GM03348 (cell line): ENCODE results near the gene AGMO.
"Not testable (repeated sequence)": the region's sequence is repeated elsewhere in the genome, so short reads cannot be mapped to it uniquely, and the experiment has no call there.

Experiments
- DNase-seq: peaks from one replicate; pipeline ENCODE4 v3.0.0; 2012; ENCODE audit warnings: low spot score

AGMO gene

DNA sequence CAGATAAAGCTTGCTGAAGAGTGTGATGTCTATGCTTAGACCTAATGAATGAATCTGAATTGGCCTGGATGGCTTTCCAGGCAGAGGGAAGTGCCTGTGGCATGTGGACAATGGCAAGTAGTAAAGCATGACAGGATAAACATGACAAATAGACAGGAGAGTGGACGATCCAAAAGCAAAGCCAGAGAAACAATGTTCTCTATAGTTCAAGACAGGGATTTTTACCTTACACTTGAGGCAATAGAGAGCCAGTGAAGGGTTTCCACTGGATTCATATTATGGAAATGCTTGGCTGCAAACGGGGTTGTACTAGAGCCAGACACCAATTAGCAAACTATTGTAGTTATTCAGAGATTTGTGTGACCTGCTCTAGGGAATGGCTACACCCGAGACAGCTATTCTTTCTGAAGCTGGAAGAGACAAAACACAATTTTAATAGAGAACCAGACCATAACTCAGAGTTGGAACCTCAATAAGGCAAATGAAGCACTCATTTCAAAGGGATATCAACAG lies 2.3 kb downstream of the AGMO start:
- DNase-seq, result no peak

DNA sequence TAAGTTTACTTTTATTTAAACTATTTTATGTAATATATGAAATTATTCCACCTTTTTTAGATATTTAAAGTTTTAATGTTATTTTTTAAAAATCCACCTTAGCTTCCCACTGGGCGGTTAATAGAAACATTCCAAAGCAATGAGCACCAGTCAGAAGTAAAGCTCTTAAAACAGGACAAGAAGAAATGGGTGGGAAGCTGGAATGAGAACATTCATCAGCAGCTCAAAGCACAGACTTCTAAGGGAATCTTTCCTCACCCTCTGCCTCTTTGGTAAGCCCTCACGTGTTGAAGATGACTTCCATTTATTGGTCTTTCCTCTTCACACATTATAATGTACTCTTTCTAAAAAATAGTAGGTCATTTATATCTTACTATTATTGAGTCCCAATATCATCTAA lies 3.1 kb downstream of the AGMO start:
- peak; percentile 10 for DNase-seq

DNA sequence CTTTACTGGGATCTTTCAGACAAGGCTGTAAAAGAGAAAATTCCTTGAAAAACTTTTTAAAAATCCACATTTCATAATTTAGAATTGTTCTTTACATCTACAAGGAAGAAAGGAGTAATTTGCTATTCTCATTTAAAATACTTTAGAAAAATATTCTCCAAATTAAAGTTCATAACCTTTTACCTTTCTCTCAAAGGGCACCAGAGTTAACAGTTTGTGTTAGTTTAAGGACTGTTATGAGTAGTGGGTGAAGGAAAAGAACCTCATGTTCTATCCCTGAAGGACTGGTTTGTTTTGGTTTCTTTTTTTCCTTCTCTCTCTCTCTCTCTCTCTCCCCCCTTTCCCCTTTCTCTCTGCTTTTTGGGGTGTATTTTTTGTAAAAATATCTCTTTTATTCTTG lies 4.1 kb downstream of the AGMO start:
- no peak for DNase-seq

DNA sequence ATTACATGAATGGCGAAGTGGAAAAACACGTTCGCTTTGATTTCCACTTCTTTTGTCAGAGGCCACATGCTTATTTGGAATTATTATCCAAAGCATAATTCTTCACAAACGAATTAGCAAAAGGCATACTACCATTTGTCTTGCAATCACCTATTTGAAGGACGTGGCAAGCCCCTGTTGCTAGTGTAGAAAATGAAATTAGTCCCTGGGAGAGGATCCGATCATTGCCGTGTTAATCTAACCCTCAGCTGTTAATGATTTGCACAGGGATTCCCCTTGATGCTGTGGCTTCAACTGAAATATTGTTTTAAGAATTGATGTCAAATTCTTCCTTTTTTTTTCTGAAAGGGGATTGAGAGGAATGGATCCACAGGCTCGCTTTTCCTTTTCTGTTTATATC lies 4.6 kb downstream of the AGMO start:
- no peak for DNase-seq

DNA sequence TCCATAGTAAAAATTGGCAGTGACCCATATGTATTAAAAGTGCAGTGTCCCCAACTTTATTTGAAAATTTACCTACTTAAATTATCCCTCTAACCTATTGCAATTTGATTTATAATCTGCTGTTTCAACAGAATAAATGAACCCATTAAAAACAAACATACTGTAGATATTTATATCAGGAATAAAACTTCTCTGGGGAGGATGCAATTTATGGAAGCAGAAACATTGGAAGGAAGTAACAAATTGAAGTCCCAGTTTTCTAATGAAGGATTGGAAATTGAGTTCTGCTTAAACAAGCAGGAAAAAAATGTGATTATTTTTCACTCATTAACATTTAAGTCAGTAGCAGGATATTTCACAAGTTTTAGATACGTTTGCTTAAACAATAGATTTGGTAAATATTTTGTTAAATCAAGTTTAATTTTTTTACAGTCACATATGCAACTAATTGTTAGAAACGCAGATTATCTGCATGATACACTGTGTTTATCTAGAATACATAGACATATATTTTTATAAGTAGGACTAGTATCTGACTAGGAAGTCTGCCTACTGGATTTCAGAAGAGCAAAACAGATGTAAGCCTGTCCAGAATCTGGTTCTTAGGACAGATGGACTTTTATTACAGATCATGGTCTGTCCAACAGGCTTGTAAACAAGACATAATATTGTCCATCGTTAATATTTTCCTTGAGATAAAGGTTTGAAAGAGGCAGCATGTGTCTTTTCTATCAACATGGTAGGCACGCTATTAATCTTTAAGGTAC lies 5.3 kb downstream of the AGMO start:
- DNase-seq, result no peak

DNA sequence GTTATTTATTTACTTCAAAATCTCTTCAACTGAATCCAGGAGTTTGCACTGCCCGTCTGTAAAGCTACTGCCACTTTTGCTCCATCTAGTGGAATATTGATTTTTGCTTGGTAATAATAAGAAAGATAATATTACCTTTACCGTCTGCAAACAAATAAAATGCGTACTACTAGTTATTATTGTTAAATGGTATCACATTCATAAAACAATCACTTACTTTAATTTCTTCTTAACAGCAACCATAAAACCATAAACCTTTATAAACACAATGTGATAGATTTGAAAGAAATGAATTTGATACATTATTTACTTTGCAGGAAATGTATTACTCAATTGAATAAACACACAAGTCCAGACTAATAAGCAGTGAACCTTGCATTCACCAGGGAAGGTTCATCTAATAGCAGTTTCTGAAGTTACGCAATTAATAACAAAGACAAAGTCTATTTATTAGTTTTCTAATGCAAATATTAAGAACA lies 6.4 kb downstream of the AGMO start:
- DNase-seq, result no peak

DNA sequence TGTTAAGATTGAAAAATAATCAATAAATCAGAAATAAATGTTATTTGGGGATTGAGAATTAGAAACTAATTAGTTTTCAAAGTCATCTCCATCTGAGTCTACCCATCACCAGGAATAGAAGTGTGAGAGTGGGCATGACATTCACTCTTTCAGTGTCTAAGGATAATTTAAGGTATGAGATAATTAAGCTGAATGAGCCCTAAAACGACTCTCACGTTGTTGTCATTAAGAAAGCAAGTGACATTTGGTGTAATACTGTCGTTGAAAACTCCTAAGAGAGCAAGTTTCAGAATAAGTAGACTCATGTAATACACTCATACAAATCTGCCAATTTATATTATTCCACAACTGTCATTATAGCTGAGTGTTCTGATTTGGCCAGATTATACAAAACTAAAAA lies 7.1 kb downstream of the AGMO start:
- no peak for DNase-seq

DNA sequence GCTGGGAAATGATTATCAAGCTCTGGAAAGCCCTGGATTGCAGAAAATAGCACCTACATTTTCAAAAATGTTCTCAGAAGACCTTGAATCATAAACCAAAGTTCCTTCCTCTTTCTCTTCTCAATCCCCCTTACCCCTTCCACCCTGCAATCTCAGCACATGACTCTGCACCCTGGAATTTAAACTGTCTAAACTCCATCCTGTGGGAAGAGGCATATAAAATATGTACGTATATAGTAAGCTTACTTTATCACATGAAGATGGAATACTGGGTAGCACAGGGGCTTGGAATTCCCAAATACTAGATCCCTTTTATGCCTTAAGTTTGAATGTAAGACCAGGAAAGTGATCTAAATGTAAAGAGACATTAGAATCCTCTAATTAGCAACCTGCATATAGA lies 7.7 kb downstream of the AGMO start:
- DNase-seq, result no peak

DNA sequence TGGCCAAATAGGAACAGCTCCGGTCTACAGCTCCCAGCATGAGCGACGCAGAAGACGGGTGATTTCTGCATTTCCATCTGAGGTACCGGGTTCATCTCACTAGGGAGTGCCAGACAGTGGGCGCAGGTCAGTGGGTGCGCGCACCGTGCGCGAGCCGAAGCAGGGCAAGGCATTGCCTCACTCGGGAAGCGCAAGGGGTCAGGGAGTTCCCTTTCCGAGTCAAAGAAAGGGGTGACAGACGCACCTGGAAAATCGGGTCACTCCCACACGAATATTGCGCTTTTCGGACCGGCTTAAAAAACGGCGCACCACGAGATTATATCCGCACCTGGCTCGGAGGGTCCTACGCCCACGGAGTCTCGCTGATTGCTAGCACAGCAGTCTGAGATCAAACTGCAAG lies 14.5 kb downstream of the AGMO start:
- DNase-seq, result not testable (repeated sequence)

DNA sequence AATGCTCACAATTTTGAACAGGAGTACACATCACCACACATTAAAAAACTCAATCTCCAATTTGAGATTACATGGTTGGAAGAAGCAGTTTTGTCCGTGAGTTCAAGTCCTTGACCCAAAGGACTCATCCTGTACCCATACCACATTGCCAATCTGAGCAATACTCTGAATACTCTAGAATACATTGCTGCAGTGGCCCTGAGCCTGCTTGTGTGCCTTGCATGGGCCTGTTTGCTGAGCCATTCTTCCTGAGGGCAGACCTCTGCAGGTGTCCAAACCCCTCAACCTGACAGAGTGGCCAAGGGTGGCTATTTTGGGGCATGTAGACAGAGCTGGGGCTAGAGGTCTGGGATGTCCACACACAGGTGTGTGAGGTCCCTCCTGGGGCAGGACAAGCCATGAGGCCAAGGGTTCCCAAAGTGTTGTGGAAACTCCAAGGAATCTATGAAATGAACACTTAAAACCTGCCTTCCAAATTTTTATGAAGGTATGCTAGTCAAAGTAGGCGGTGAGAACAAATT lies 15.5 kb downstream of the AGMO start:
- DNase-seq, result no peak

DNA sequence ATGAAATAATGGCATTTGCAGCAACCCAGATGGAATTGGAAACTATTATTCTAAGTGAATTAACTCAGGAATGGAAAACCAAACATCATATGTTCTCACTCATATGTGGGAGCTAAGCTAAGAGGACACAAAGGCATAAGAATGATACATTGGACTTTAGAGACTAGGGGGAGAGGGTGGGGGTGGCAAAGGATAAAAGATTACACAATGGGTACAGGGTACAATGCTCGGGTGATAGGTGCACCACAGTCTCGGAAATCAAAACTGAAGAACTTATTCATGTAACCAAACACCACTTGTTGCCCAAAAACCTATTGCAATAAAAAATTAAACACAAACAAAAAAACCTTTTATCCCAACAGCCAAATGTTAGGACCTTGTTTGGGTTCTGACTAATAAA lies 17.8 kb downstream of the AGMO start:
- DNase-seq, result no peak

DNA sequence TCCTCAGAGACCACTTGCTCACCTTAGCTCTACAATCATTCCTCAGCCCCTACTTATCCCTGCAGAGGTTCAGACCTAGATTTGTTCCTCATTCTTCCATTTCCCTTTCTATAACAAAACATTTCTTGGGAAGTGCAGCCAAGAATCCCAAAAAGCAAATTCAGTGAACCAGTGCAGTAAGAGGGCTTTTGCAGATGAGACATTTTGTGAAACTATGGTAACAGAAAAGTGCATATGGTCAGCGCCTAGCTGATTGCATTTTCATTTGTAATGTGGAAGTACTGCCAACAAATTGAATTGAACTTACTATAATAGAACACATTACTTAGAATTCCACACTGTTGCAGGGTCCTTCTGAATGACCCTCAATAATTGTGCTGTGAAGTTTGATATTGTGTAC lies 18.6 kb downstream of the AGMO start:
- no peak for DNase-seq

DNA sequence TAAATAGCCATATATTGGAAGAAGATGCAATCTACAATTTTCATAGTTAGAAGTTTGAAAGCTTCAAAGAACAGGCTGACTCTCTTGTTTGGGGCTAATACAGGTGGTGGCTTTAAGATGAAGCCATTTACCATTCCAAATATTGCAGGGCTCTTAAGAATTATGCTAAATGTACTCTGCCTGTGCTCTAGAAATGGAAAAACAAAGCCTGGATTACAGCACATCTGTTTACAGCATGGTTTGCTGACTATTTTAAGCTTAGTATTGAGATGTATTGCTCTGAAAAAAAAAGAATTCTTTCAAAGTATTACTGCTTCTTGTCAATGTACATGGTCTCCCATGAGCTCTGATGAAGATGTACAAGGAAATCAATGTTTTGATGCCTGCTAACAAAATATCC lies 34.2 kb downstream of the AGMO start:
- no peak for DNase-seq

DNA sequence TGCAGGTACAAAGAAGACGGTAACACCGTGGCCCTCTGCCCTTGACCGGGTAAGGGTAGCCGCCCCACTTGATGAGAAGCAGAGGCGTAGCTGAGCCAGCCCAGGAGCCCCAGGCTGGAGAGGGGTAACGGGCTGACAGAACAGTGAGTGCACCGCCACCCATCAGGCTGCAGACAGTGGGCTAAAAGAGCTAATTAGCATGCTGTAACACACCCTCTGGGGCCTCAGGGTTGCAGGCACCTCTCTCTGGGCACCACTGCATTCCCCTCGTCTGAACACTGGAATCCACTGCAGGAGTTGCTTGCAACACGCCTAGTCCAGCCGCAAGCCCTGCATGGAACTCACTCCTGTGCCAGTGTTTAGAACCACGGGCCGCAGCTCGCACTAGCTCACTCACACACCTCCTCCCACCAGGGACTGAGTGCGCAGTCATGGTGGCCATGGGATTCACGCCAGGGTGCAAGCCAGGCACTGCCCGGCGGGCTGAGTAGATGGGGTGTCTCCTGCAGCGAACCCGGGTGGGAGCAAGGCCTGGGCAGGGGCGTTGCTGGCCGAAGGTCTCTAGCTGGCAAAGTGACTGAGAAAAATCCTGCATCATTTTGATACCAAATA lies 36.1 kb downstream of the AGMO start:
- DNase-seq, result no peak

DNA sequence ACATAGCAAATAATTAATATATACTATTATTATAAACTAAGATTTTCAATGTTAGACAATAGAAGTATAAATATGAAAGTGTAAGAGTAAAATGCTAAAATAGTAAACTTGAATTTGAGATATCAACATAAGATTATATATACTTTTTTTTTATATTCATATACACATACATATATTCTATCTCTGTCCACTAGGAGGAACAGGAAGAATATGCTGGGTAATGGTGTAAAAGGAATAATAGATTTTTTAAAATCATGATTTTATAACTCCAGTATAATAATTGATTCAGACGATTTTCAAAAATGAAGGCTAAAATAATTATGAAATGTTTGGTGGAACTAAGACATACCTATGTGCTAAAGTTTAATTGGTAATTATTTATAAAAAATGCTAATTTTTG lies 37.7 kb downstream of the AGMO start:
- DNase-seq, result no peak

DNA sequence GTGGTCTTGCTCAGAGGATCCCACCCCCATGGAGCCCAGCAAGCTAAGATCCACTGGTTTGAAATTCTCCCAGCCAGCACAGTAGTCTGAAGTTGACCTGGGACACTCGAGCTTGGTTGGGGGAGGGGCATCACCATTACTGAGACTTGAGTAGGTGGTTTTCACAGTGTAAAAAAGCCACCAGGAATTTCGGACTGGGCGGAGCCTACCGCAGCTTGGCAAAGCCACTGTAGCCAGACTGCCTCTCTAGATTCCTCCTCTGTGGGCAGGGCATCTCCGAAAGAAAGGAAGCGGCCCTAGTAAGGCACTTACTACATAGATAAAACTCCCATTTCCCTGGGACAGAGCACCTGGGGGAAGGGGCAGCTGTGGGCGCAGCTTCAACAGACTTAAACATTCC lies 44.0 kb downstream of the AGMO start:
- DNase-seq, result not testable (repeated sequence)

DNA sequence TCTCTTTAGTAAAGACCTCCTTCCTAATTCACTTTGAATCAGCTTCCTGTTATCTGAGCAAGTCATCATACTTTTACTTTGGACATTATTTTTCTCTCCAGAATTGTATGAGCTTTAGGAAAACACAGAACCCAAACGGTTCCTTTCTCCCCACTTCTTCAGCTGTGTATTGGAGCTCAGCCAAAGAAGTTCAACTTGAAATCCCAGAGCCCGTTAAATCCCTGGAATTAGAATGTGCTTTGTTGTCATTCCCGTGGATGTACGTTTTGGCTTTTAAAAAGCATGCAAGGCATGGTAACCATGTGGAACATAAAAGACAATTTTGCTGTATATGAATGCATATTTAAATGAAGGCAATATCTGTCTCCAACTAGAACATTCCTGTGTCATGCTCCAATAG lies 46.6 kb downstream of the AGMO start:
- DNase-seq, result peak; percentile 2

DNA sequence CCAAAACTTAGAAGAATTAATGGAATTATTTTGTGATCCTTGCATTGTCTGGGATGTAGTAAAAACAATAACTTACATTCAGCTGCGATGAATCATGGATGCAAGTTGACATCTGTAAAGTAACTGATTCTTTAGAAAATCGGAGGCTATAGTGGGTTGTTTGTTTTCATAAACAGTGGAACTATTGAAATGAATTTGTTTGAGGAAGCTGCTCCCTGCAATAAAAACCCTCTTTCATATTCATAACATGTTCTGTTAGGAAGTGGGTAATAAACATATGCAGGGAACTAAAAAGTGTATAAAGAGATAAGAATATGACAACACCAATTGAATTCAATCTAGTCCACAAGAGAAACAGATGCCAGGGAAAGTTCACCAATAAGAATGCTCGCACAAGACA lies 53.6 kb downstream of the AGMO start:
- no peak for DNase-seq

DNA sequence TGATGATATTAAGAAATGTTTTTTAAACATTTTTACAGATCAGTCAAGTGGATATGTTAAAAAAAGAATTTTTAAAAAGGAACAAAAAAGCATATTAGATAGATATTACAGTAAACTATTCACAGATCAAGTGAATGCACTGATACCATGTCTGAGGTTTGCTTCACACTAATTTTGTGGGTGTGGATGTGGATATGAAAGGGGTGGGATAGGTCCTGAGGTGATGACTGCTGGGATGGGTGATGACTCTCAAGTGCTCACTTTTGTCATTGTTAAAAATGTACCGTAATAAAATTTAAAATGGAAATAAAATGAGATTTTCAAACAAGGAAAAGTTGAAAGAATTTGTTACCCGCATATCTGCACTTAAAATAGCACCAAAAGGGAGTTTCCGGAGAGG lies 54.1 kb downstream of the AGMO start:
- DNase-seq, result no peak

DNA sequence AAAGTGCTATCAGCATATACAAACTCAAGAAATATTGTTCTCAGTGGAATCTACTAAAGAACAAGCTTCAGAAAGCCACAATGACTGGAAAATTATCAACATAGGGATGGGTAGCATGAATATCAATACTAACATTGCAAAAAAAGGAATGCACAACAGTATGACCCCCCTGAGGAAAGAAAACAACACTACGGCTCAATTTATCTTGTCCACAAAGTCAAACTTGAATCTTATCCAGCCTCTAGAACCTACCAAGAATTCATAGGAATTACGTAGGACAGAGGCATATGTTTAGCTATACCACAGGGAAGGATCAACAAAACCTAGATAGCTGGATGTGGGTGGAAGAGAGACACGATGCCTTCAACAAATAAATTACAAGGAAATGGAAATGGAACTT lies 54.6 kb downstream of the AGMO start:
- DNase-seq, result no peak

DNA sequence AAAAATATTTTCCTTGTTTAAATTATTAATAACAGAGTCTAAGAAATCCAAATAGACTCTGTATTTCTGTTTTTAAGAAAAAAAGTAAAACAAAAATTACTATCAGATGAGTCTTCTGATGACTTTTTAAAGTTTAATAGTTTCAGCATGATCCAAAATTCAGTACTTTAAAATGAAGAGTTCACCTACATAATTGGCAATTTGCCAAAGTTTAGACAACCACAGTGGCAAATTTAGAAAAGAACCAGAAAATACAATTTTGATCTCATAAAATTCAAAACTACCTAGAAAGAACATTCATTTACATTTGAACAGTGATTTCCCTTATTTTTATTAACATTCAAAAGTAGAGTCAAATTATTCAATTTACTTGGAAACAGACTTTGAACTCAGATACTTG lies 56.1 kb downstream of the AGMO start:
- no peak for DNase-seq

DNA sequence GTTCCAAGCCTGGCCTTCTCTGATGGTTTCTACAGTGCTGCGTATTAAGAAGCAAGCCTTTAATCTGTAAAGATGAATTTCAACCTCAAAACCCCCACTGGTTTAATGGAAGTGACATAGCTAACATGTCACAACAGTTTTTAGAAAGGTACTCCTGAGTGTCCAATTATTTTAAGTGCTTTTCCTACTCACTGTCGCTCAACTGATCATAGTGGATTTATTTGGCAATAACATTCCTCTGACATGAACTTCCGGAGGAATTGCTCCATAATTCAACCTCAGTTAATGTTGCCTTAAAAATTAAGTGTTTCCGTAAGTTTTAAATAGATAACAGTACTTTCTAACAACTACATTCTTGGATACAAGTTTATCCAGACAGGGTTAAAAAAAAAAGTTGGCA lies 57.5 kb downstream of the AGMO start:
- no peak for DNase-seq

DNA sequence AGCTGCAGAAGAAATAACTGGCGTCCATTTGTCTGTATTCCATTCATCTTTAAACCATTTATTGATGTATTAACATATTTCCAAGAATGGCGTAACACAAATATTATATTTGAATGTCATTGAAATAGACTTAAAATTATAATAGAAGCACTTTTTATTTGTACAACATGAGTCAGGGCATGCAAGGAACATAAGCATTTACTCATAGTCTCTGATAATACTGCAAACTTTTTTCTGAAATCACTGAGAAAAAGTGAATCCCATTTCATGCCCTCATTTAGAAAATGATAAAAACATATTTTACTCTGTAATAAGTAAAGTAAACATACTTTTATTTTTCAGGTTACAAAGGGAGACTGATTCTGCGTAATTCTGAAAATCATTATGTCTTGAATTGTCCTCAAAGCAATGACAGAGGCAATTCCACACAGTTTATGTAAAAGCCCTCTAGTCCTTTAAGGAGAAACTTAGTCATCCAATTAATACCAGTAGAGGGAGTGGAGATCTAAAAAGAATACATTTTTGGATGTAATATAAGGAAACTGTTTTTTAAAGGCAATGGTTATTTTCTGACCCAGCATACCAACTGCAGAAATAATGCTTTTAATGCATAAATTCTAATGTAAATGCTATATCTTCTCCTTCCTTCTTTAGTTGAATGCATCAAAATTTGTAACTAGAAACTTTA lies 58.1 kb downstream of the AGMO start:
- no peak for DNase-seq
